PFSK-1 (cell line): Measurements from ENCODE around the gene CDK16.

Source experiments
- POLR2AphosphoS5 ChIP-seq: IDR thresholded peaks from 2 replicates; pipeline ENCODE4 v1.6.1; 2012; ENCODE audit warnings: low read depth, mild to moderate bottlenecking, control low read depth, low read length, moderate library complexity
- TAF1 ChIP-seq: IDR thresholded peaks from 2 replicates; pipeline ENCODE4 v1.6.1; 2012; ENCODE audit warnings: low read length, control low read depth, borderline replicate concordance; ENCODE audit not compliant: insufficient read depth

- TF ChIP-seq POLR2AphosphoS5 = no peak
- no peak for TF ChIP-seq TAF1
Measured at GRCh38 chrX:47184486-47184885, 34.0 kb upstream of the CDK16 start.
